Erythroblast (primary cell): ENCODE measurements around the gene TNIK.

Experiments
- GATA1 ChIP-seq: IDR thresholded peaks from 2 replicates; pipeline ENCODE4 v1.6.1; 2011; ENCODE audit warnings: low read depth, mild to moderate bottlenecking, control low read depth, low read length, moderate library complexity
- POLR2A ChIP-seq: IDR thresholded peaks from 2 replicates; pipeline ENCODE4 v1.6.1; 2011; ENCODE audit warnings: mild to moderate bottlenecking, low read length

GRCh38 chr3:171206283-171206682 lies 253.9 kb downstream of the TNIK start:
- TF ChIP-seq POLR2A, result no peak
- no peak for TF ChIP-seq GATA1
